IMR-90 (cell line): Measurements from ENCODE around the gene LRRC70. TPM values are rescaled to one million over a fixed set of nuclear protein-coding genes. Genes with fewer than 3 reads are reported as not detected.

Source experiments
- ATAC-seq: fragments of 200-7000 bp; cut with Tn5 transposase; 2 replicates; pipeline ENCODE4 v1.9.1; 2020; ENCODE audit warnings: low read depth, mild to moderate bottlenecking, moderate library complexity
- BruUV-seq: library from RNA; stranded (reverse); fragments of 400-500 nt; replicated peaks from 2 replicates; lab custom pipeline; 2021; lab: Mats Ljungman, UMichigan
- CTCF ChIA-PET: fragments of 300-600 bp; formaldehyde crosslinking; extraction: SDS; loops from one replicate; lab custom pipeline; 2021; ENCODE audit warnings: antibody characterized with exemption; lab: Yijun Ruan, JAX
- POLR2A ChIA-PET: fragments of 300-600 bp; sonication (Branson Sonifier 250); formaldehyde crosslinking; loops from one replicate; lab custom pipeline; 2022; ENCODE audit warnings: antibody characterized with exemption; ENCODE audit not compliant: unreplicated experiment; lab: Charles Lee
- DNase-seq: peaks from one replicate; pipeline ENCODE4 v3.0.0; 2013
- H2AFZ ChIP-seq: replicated peaks from 2 replicates; pipeline ENCODE3; 2013; ENCODE audit warnings: low read length, mild to moderate bottlenecking; ENCODE audit not compliant: poor library complexity
- H2AK5ac ChIP-seq: 2 replicates; pipeline ENCODE4 v1.6.1; 2013; ENCODE audit warnings: low read depth, low read length, inconsistent platforms
- H2AK9ac ChIP-seq: replicated peaks from 2 replicates; pipeline ENCODE3; 2013; ENCODE audit warnings: mild to moderate bottlenecking, low read depth, low read length, moderate library complexity; ENCODE audit not compliant: poor library complexity
- H2BK120ac ChIP-seq: 2 replicates; pipeline ENCODE4 v1.6.1; 2013; ENCODE audit warnings: low read depth, low read length, inconsistent platforms
- H2BK15ac ChIP-seq: 3 replicates; pipeline ENCODE4 v1.6.1; 2013; ENCODE audit warnings: low read depth, low read length, inconsistent platforms
- H2BK20ac ChIP-seq: 2 replicates; pipeline ENCODE4 v1.6.1; 2013; ENCODE audit warnings: low read depth, mild to moderate bottlenecking, inconsistent platforms, low read length, moderate library complexity
- H2BK5ac ChIP-seq: 2 replicates; pipeline ENCODE4 v1.6.1; 2013; ENCODE audit warnings: mild to moderate bottlenecking, low read depth, low read length, inconsistent platforms; ENCODE audit not compliant: poor library complexity, severe bottlenecking
- H3K14ac ChIP-seq: replicated peaks from 2 replicates; pipeline ENCODE4 v1.6.1; 2013; ENCODE audit warnings: low read depth, low read length, inconsistent platforms
- H3K18ac ChIP-seq: 2 replicates; pipeline ENCODE4 v1.6.1; 2013; ENCODE audit warnings: low read depth, low read length, control low read depth
- H3K23ac ChIP-seq: 2 replicates; pipeline ENCODE4 v1.6.1; 2013; ENCODE audit warnings: low read depth, low read length, inconsistent platforms
- H3K27ac ChIP-seq: 2 replicates; pipeline ENCODE4 v1.5.1; 2013; ENCODE audit warnings: mild to moderate bottlenecking, control low read depth, low read length; ENCODE audit not compliant: insufficient read depth
- H3K27me3 ChIP-seq: 2 replicates; pipeline ENCODE4 v1.6.1; 2013; ENCODE audit warnings: low read length; ENCODE audit not compliant: control insufficient read depth, insufficient read depth
- H3K36me3 ChIP-seq: 2 replicates; pipeline ENCODE4 v1.6.1; 2013; ENCODE audit warnings: low read length, mixed read lengths; ENCODE audit not compliant: control insufficient read depth, insufficient read depth
- H3K4ac ChIP-seq: 2 replicates; pipeline ENCODE4 v1.6.1; 2013; ENCODE audit warnings: low read depth, low read length, inconsistent platforms
- H3K4me1 ChIP-seq: 2 replicates; pipeline ENCODE4 v1.6.1; 2013; ENCODE audit warnings: low read length, mixed read lengths; ENCODE audit not compliant: control insufficient read depth, insufficient read depth
- H3K4me2 ChIP-seq: 2 replicates; pipeline ENCODE4 v1.6.1; 2013; ENCODE audit warnings: low read depth, mild to moderate bottlenecking, control low read depth, low read length, moderate library complexity
- H3K4me3 ChIP-seq: 2 replicates; pipeline ENCODE4 v1.5.1; 2013; ENCODE audit warnings: low read depth, mild to moderate bottlenecking, control low read depth, low read length, moderate library complexity; ENCODE audit not compliant: insufficient read depth
- H3K56ac ChIP-seq: 2 replicates; pipeline ENCODE4 v1.6.1; 2013; ENCODE audit warnings: low read length, inconsistent platforms; ENCODE audit not compliant: insufficient read depth; ENCODE audit errors: extremely low read depth
- H3K79me1 ChIP-seq, 2 experiments: 2 replicates each; pipeline ENCODE4 v1.6.1; 2013; ENCODE audit warnings: low read length in 2 of 2, inconsistent platforms in 1 of 2, low read depth in 1 of 2
- H3K9ac ChIP-seq: 2 replicates; pipeline ENCODE4 v1.6.1; 2013; ENCODE audit warnings: low read depth, low read length, control low read depth
- H3K9me1 ChIP-seq: 2 replicates; pipeline ENCODE4 v1.6.1; 2013; ENCODE audit warnings: low read length, inconsistent platforms; ENCODE audit not compliant: insufficient read depth
- H3K9me3 ChIP-seq: 2 replicates; pipeline ENCODE4 v1.6.1; 2013; ENCODE audit warnings: low read length; ENCODE audit not compliant: control insufficient read depth, insufficient read depth
- H4K20me1 ChIP-seq: 2 replicates; pipeline ENCODE4 v1.6.1; 2013; ENCODE audit warnings: low read length, inconsistent platforms; ENCODE audit not compliant: insufficient read depth
- H4K5ac ChIP-seq: 2 replicates; pipeline ENCODE4 v1.6.1; 2013; ENCODE audit warnings: mild to moderate bottlenecking, low read depth, low read length, control low read depth
- H4K8ac ChIP-seq, 2 experiments: 2 replicates each; pipeline ENCODE4 v1.6.1; 2013; ENCODE audit warnings: low read depth in 2 of 2, low read length in 2 of 2, control low read depth in 1 of 2, inconsistent platforms in 1 of 2
- H4K91ac ChIP-seq: 2 replicates; pipeline ENCODE4 v1.6.1; 2013; ENCODE audit warnings: low read depth, low read length, inconsistent platforms; ENCODE audit not compliant: insufficient read depth
- BHLHE40 ChIP-seq: fragments of 150-350 bp; IDR thresholded peaks from 2 replicates; pipeline ENCODE4 v1.6.1; 2016; ENCODE audit warnings: mild to moderate bottlenecking, low read depth, low read length
- CTCF ChIP-seq: conservative IDR thresholded peaks from 2 replicates; pipeline ENCODE4 v1.5.1; 2012; ENCODE audit warnings: mild to moderate bottlenecking, low read depth, low read length, improper control_type of control experiment
- NFE2L2 ChIP-seq: fragments of 150-350 bp; IDR thresholded peaks from 2 replicates; pipeline ENCODE4 v1.6.1; 2016; ENCODE audit warnings: low read depth, mild to moderate bottlenecking, low read length
- WGBS, 2 experiments: methylation state at CpG; one replicate each; pipeline versions ENCODE4 v1.1.5 to v1.1.7; 2013; ENCODE audit warnings: missing lambda C conversion rate in 2 of 2; ENCODE audit not compliant: insufficient read length in 1 of 2; ENCODE audit errors: extremely low coverage in 2 of 2; 5-methylcytosine and 5-hydroxymethylcytosine counted together
- dilution Hi-C: fragments of 300-500 bp; cut with HindIII; formaldehyde crosslinking; loops from one replicate; pipeline ENCODE4 v1.14.3; 2018; ENCODE audit warnings: low sequenced_read_pairs; ENCODE audit not compliant: unreplicated experiment
- in situ Hi-C: fragments of 300-500 bp; cut with MboI; formaldehyde crosslinking; loops from 3 replicates; pipeline ENCODE4 v1.14.3; 2019; ENCODE audit warnings: low sequenced_read_pairs, inconsistent platforms, mixed read lengths
- intact Hi-C: fragments of 100-400 bp; cut with micrococcal nuclease; formaldehyde crosslinking; loops from 2 replicates; pipeline ENCODE4 v1.10.0; 2022
- polyA plus RNA-seq, 3 experiments: library from polyadenylated mRNA; depleted of rRNA; stranded (reverse); fragments of >200 nt; gene quantifications; 2 replicates each; pipeline ENCODE4 v1.2.3, GENCODE V29; 2012; ENCODE audit warnings: low replicate concordance in 1 of 3
- total RNA-seq: library from RNA; depleted of rRNA; stranded (reverse); fragments of >200 nt; gene quantifications from 2 replicates; pipeline ENCODE4 v1.2.3, GENCODE V29; 2012

LRRC70 gene
- total and polyA plus RNA-seq, 2 of the 4 experiments (the other 2 are of a cell fraction), result 0.19 to 0.36 TPM

GRCh38 chr5:62572918-62573514 is 5.6 kb upstream of the LRRC70 start:
- Histone ChIP-seq H4K91ac (no peak overlapping the region), H3K4me3 (no peak overlapping the region), H2AK5ac (no peak overlapping the region), H2BK20ac (no peak overlapping the region), H3K79me1 (peaks cover 0 to 2% of the 10 kb centered on the region in 2 experiments; a peak in 2 of 4 replicates), H3K9me3 (peaks cover 1% of the 10 kb centered on the region; the same call in 1 of the 2 replicates), H3K27me3 (no peaks in the 10 kb centered on the region), H4K8ac (no peak overlapping the region), H4K5ac (no peak overlapping the region), H3K27ac (no peak overlapping the region), H2AFZ (no peak overlapping the region), H2BK15ac (no peak overlapping the region), H3K4me2 (no peak overlapping the region), H3K36me3 (no peaks in the 10 kb centered on the region; the same call in none of the 2 replicates), H3K9me1 (no peaks in the 10 kb centered on the region), H3K4me1 (no peaks in the 10 kb centered on the region), H3K18ac (no peak overlapping the region), H4K20me1 (no peaks in the 10 kb centered on the region), H3K56ac (no peak overlapping the region), H3K4ac (no peak overlapping the region), H3K23ac (no peak overlapping the region), H2BK5ac (no peak overlapping the region), H2BK120ac (no peak overlapping the region), H2AK9ac (no peak overlapping the region), H3K9ac (no peak overlapping the region), H3K14ac (no peak overlapping the region)
- 100% methylated on average over 4 of the region's 9 CpGs; no CpG with 5 or more reads in 1 of the 2 experiments for WGBS, 2 experiments
- TF ChIP-seq CTCF, result no peak
- TF ChIP-seq BHLHE40, result no peak
- no peak for TF ChIP-seq NFE2L2
- peak; percentile 7 for DNase-seq
- no TSS peak for BruUV-seq
- in situ Hi-C loops (no loop called here), intact Hi-C loops (no loop called here), dilution Hi-C loops (no loop called here)
- peak; percentile 62 for ATAC-seq
- CTCF ChIA-PET, result interaction anchor here (0.8 kb wide), 1 partner anchor 90 kb away, joined by 3 read pairs; no protein-coding TSS in a partner anchor
- POLR2A ChIA-PET, result interaction anchor here (0.6 kb wide), 1 partner anchor 583 kb away, joined by 6 read pairs; no protein-coding TSS in a partner anchor
